ENCODE data around the gene EGFL7. TPM values are rescaled to one million over a fixed set of nuclear protein-coding genes. Genes with fewer than 3 reads are reported as not detected.

EGFL7 gene
- total RNA-seq, 1 donor from 2014 or later: 3.8 TPM

- DNase-seq (ENCODE audit: low read depth): peak; percentile 15
These were observed 18.4 kb upstream of the EGFL7 start for GRCh38 chr9:136644343-136644592.

- DNase-seq (ENCODE audit: low read depth): peak; percentile 10
These were observed 17.9 kb upstream of the EGFL7 start for GRCh38 chr9:136644593-136645351.

GRCh38 chr9:136645352-136645902 is 17.3 kb upstream of the EGFL7 start:
- DNase-seq (ENCODE audit: low read depth): no peak

- no peak for DNase-seq (ENCODE audit: low read depth)
These were observed 16.6 kb upstream of the EGFL7 start for GRCh38 chr9:136645903-136646754.

GRCh38 chr9:136646827-136647711 is 15.6 kb upstream of the EGFL7 start:
- no peak for DNase-seq (ENCODE audit: low read depth)

GRCh38 chr9:136648751-136649150 is 14.0 kb upstream of the EGFL7 start:
- DNase-seq (ENCODE audit: low read depth): no peak

GRCh38 chr9:136650021-136650420 is 12.7 kb upstream of the EGFL7 start:
- no peak for DNase-seq (ENCODE audit: low read depth)

GRCh38 chr9:136650648-136651047 is 12.1 kb upstream of the EGFL7 start:
- DNase-seq (ENCODE audit: low read depth): no peak

- no peak for DNase-seq (ENCODE audit: low read depth)
These were observed 10.9 kb upstream of the EGFL7 start for GRCh38 chr9:136651860-136652259.

GRCh38 chr9:136653323-136654079 is 9.2 kb upstream of the EGFL7 start:
- no peak for DNase-seq (ENCODE audit: low read depth)

- DNase-seq (ENCODE audit: low read depth): no peak
These were observed 7.7 kb upstream of the EGFL7 start for GRCh38 chr9:136654820-136655535.

GRCh38 chr9:136655536-136656182 is 7.1 kb upstream of the EGFL7 start:
- no peak for DNase-seq (ENCODE audit: low read depth)

- DNase-seq (ENCODE audit: low read depth): no peak
These were observed 6.5 kb upstream of the EGFL7 start for GRCh38 chr9:136656183-136656738.

GRCh38 chr9:136656795-136657611 is 5.7 kb upstream of the EGFL7 start:
- no peak for DNase-seq (ENCODE audit: low read depth)

- DNase-seq (ENCODE audit: low read depth): no peak
These were observed 4.5 kb upstream of the EGFL7 start for GRCh38 chr9:136657974-136658848.

- DNase-seq (ENCODE audit: low read depth): no peak
These were observed 3.7 kb upstream of the EGFL7 start for GRCh38 chr9:136658849-136659535.
